BLaER1 (cell line): ENCODE data around the gene DNAH11.
A peak's percentile ranks its signal among the peaks of the same experiment; 100 is the strongest.

Experiments
- H3K27ac ChIP-seq: shearing (Covaris generic); formaldehyde crosslinking; 2 replicates; pipeline ENCODE4 v1.8.1; 2022
- H3K27me3 ChIP-seq: shearing (Covaris generic); formaldehyde crosslinking; 2 replicates; pipeline ENCODE4 v1.8.1; 2022
- H3K36me3 ChIP-seq: shearing (Covaris generic); formaldehyde crosslinking; 2 replicates; pipeline ENCODE4 v1.8.1; 2022
- H3K4me1 ChIP-seq: shearing (Covaris generic); formaldehyde crosslinking; 2 replicates; pipeline ENCODE4 v1.8.1; 2022
- H3K4me2 ChIP-seq: shearing (Covaris generic); formaldehyde crosslinking; 2 replicates; pipeline ENCODE4 v1.8.1; 2022
- H3K4me3 ChIP-seq: shearing (Covaris generic); formaldehyde crosslinking; 2 replicates; pipeline ENCODE4 v1.8.1; 2022
- H3K9ac ChIP-seq: shearing (Covaris generic); formaldehyde crosslinking; 2 replicates; pipeline ENCODE4 v1.8.1; 2022
- H3K9me3 ChIP-seq: shearing (Covaris generic); formaldehyde crosslinking; 2 replicates; pipeline ENCODE4 v1.8.1; 2022
- H4K20me1 ChIP-seq: shearing (Covaris generic); formaldehyde crosslinking; 2 replicates; pipeline ENCODE4 v1.8.1; 2022
- Cebpa-rat ChIP-seq: shearing (Covaris generic); IDR thresholded peaks from 2 replicates; pipeline ENCODE4 v1.8.1; 2022

The DNAH11 gene

GRCh38 chr7:21550076-21550475 is 7.2 kb downstream of the DNAH11 start:
- Histone ChIP-seq H3K4me3 (no peak overlapping the region), H3K27ac (no peak overlapping the region), H3K4me1 (no peaks in the 10 kb centered on the region), H3K27me3 (no peaks in the 10 kb centered on the region), H4K20me1 (no peaks in the 10 kb centered on the region), H3K9me3 (no peaks in the 10 kb centered on the region), H3K36me3 (no peaks in the 10 kb centered on the region), H3K9ac (no peak overlapping the region), H3K4me2 (no peak overlapping the region)
- TF ChIP-seq Cebpa-rat = no peak

- Histone ChIP-seq H3K27me3 (no peaks in the 10 kb centered on the region), H3K27ac (no peak overlapping the region), H3K4me2 (no peak overlapping the region), H4K20me1 (no peaks in the 10 kb centered on the region), H3K4me3 (no peak overlapping the region), H3K4me1 (no peaks in the 10 kb centered on the region), H3K9me3 (no peaks in the 10 kb centered on the region), H3K9ac (no peak overlapping the region), H3K36me3 (no peaks in the 10 kb centered on the region)
- TF ChIP-seq Cebpa-rat = no peak
These were observed 8.1 kb downstream of the DNAH11 start for GRCh38 chr7:21550821-21551531.

DNA sequence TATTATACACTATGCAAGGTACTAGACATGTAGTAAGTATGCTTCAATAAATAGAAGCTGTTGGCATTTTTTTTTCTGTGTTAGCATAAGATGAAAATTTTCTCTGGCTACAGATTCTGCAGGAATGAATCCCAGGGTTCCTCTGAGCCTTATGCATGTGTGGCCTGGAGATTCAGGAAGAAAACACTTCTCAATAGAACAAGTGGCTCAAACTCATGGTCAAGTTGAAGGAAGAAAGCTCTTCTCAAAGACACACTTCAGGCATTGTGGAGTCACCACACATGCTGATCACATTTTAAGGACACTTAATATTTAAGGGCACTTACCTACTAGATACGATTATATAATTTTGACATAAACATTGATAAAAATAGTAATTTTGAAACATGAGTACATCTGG is 19.5 kb downstream of the DNAH11 start:
- Histone ChIP-seq H3K27ac (no peak overlapping the region), H3K36me3 (no peaks in the 10 kb centered on the region), H4K20me1 (no peaks in the 10 kb centered on the region), H3K4me1 (no peaks in the 10 kb centered on the region), H3K9ac (no peak overlapping the region), H3K4me2 (no peak overlapping the region), H3K4me3 (no peak overlapping the region), H3K9me3 (no peaks in the 10 kb centered on the region), H3K27me3 (no peaks in the 10 kb centered on the region)
- TF ChIP-seq Cebpa-rat = no peak

GRCh38 chr7:21565614-21566013 is 22.8 kb downstream of the DNAH11 start:
- Histone ChIP-seq H3K4me3 (no peak overlapping the region), H3K27me3 (no peaks in the 10 kb centered on the region), H3K36me3 (no peaks in the 10 kb centered on the region), H4K20me1 (no peaks in the 10 kb centered on the region), H3K9me3 (no peaks in the 10 kb centered on the region), H3K9ac (no peak overlapping the region), H3K4me2 (no peak overlapping the region), H3K27ac (no peak overlapping the region), H3K4me1 (no peaks in the 10 kb centered on the region)
- TF ChIP-seq Cebpa-rat = no peak

DNA sequence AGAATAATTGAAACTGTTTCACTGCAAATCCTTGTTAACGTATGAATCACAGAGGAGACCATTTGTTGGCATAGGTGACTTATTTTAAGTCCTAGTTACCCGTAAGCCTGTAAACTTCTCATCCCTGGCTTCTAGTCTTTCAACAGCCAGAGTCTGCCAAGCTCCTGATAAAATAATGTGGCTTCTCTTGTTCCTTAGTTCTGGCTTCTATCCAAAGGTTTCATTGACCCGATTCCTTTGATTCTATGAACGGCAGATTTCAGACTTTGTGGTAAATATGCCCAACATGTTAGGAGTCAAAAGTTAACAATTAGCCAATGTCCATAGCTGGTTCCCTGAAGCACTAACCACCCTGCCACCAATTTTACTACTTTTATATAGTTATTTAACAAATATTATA is 23.3 kb downstream of the DNAH11 start:
- no peak for TF ChIP-seq Cebpa-rat
- Histone ChIP-seq H3K27ac (no peak overlapping the region), H3K36me3 (no peaks in the 10 kb centered on the region), H3K4me3 (no peak overlapping the region), H4K20me1 (no peaks in the 10 kb centered on the region), H3K9ac (no peak overlapping the region), H3K4me1 (no peaks in the 10 kb centered on the region), H3K9me3 (no peaks in the 10 kb centered on the region), H3K4me2 (no peak overlapping the region), H3K27me3 (no peaks in the 10 kb centered on the region)

GRCh38 chr7:21568762-21569161 is 25.9 kb downstream of the DNAH11 start:
- H3K9me3 ChIP-seq = no peaks in the 10 kb centered on the region
- no peaks in the 10 kb centered on the region for H3K4me1 ChIP-seq
- no peaks in the 10 kb centered on the region for H3K36me3 ChIP-seq
- no peak overlapping the region for H3K9ac ChIP-seq
- no peak overlapping the region for H3K4me3 ChIP-seq
- no peak overlapping the region for H3K27ac ChIP-seq
- no peaks in the 10 kb centered on the region for H4K20me1 ChIP-seq
- no peaks in the 10 kb centered on the region for H3K27me3 ChIP-seq
- no peak for TF ChIP-seq Cebpa-rat
- H3K4me2 ChIP-seq = no peak overlapping the region

DNA sequence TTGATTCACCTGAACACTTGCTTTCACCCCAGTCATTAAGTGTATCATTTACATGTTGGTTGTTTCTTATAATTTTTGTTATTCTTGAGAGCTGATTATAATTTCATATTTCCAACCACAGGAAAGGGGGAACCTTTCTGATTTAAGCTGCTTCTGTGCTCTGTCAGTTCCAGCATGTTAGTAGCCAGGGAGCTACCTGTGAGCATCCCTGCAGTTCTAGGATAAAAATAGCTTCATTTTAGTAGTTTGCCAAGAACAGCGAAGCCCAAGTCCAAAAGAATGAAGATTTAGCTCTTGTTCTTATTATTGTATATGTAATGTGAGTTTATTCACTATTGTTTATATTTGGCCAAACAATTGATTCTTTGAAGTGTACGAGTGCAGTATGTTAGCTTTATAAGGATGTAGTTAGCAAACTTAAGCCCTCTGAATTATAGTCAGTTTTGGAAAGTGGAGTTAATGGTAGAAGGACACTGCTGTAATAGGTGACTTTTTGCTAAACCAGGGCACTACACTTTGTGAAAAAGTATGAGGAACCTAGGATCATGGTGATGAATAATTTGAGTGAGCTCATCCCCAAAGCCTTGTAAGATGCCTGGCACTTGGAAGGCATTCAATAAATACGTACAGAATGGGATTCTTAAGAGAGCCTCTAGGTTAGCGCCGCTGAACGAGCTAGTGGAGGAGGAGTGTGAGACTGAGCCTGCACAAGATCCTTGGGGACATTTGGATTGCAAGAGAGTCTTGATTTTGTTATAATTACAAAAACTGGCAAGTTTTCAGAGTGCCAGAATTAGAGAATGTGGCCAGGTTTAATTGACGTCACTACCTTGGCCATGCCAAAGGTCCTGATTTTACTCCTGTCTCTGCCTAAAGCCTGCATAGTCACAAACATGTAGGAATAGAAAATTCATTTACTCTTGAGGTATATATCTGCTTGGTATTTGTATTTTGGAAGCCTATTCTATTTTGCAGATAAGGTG is 29.8 kb downstream of the DNAH11 start:
- Histone ChIP-seq H4K20me1 (no peaks in the 10 kb centered on the region), H3K9me3 (no peaks in the 10 kb centered on the region), H3K4me2 (no peak overlapping the region), H3K4me1 (no peaks in the 10 kb centered on the region), H3K4me3 (no peak overlapping the region), H3K9ac (no peak overlapping the region), H3K36me3 (no peaks in the 10 kb centered on the region), H3K27me3 (no peaks in the 10 kb centered on the region), H3K27ac (no peak overlapping the region)
- no peak for TF ChIP-seq Cebpa-rat

GRCh38 chr7:21579341-21580072 is 36.7 kb downstream of the DNAH11 start:
- peak overlapping the region; percentile 52 for H3K4me2 ChIP-seq

GRCh38 chr7:21580073-21580521 is 37.3 kb downstream of the DNAH11 start:
- H3K9me3 ChIP-seq = peaks cover 12% of the 10 kb centered on the region; the same call in 1 of the 2 replicates
- H4K20me1 ChIP-seq = no peaks in the 10 kb centered on the region
- peaks cover 14% of the 10 kb centered on the region for H3K4me1 ChIP-seq
- no peak overlapping the region for H3K4me3 ChIP-seq
- peak overlapping the region; percentile 18 for H3K27ac ChIP-seq
- TF ChIP-seq Cebpa-rat = no peak
- H3K36me3 ChIP-seq = no peaks in the 10 kb centered on the region
- no peaks in the 10 kb centered on the region for H3K27me3 ChIP-seq
- peak overlapping the region; percentile 52 for H3K4me2 ChIP-seq
- H3K9ac ChIP-seq = no peak overlapping the region

More at GRCh38 chr7:21579341-21580072, 36.7 kb downstream of the DNAH11 start:
- Histone ChIP-seq H3K36me3 (no peaks in the 10 kb centered on the region), H3K9ac (no peak overlapping the region), H3K4me1 (peaks cover 14% of the 10 kb centered on the region), H4K20me1 (no peaks in the 10 kb centered on the region), H3K9me3 (peaks cover 12% of the 10 kb centered on the region; the same call in 1 of the 2 replicates), H3K27ac (peak overlapping the region; percentile 18; the same call in 1 of the 2 replicates), H3K4me3 (no peak overlapping the region), H3K27me3 (no peaks in the 10 kb centered on the region)
- TF ChIP-seq Cebpa-rat = no peak
